Fibroblast of the aortic adventitia (primary cell): ENCODE measurements around the gene LYPLA2. TPM values are rescaled to one million over a fixed set of nuclear protein-coding genes. Genes with fewer than 3 reads are reported as not detected.

Experiments used
- DNase-seq: peaks from one replicate; pipeline ENCODE4 v3.0.0-alpha.2; 2010; ENCODE audit warnings: low read depth
- H3K4me3 ChIP-seq: 2 replicates; pipeline ENCODE4 v1.5.1; 2011; ENCODE audit warnings: low read depth, mild to moderate bottlenecking, control low read depth, low read length, moderate library complexity
- CTCF ChIP-seq: IDR thresholded peaks from 2 replicates; pipeline ENCODE4 v1.5.1; 2011; ENCODE audit warnings: mild to moderate bottlenecking, low read length, control low read depth, inconsistent platforms; ENCODE audit not compliant: insufficient read depth
- total RNA-seq: library from RNA; depleted of rRNA; stranded (reverse); fragments of >200 nt; gene quantifications from 2 replicates; pipeline ENCODE4 v1.2.3, GENCODE V29; 2012; ENCODE audit warnings: low replicate concordance

LYPLA2 gene
- total RNA-seq, 1 donor, result 39.9 TPM

GRCh38 chr1:23836037-23836436 lies 45.1 kb downstream of the LYPLA2 start:
- DNase-seq, result no peak
- TF ChIP-seq CTCF, result no peak
- H3K4me3 ChIP-seq, result no peak overlapping the region

DNA sequence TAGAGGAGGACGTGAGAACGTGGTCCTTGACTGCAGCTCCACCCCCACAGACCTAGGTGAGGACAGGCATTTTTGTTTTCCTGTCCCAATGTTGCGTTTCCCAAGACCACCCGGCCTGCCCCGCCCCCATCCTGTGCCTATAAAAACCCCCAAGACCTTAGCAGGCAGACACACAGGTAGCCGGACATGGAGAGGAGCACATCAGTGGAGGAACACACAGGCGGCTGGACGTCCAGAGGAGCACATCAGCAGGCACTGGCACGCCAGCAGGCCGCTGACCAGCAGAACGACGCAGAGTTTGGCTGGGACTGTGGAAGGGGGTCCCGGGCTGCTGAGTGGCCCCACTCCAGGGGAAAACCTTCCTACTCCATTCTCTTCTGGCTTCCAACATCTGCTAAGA lies 47.0 kb downstream of the LYPLA2 start:
- TF ChIP-seq CTCF, result no peak
- H3K4me3 ChIP-seq, result no peak overlapping the region
- no peak for DNase-seq

DNA sequence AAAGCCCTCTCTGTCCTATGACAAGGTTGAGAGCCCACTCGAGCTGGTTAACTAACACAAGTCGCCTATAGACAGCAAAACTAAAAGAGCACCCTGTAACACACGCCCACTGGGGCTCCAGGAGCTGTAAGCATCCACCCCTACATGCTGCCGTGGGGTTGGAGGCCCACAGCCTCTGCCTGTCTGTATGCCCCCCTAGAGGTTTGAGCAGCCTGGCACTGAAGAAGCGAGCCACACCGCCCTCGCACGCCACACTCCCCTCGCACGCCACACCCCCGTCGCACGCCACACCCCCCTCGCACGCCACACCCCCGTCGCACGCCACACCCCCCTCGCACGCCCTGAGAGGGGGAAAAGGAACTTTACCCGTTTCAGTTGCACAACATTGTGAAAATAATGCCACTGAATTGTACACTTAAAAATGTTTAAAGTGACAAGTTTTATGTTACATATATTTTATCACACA lies 47.5 kb downstream of the LYPLA2 start:
- no peak for TF ChIP-seq CTCF
- peak; percentile 37 for DNase-seq
- peak overlapping the region; percentile 57 for H3K4me3 ChIP-seq

DNA sequence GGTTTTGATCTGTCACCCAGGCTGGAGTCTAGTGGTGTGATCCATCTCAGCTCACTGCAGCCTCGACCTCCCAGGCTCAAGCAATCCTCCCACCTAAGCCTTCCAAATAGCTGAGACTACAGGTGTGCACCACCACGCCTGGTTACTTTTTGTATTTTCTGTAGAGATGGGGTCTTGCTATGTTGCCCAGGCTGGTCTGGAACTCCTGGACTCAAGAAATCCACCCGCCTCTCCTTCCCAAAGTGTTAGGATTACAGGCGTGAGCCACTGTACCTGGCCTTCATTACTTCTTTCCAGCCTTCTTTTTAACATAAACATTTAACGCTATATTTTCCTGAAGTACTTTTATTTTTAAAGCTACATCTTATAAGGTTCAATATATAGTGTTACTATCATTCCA lies 52.7 kb downstream of the LYPLA2 start:
- DNase-seq, result no peak

More for the DNA sequence above, 52.7 kb downstream of the LYPLA2 start:
- TF ChIP-seq CTCF, result no peak
- no peak overlapping the region for H3K4me3 ChIP-seq

Other genes with a start within 250 kb of the LYPLA2 start
- 51.8 and 673 TPM in 2 replicates for gene ID3, start 231.6 kb upstream of the LYPLA2 start, total RNA-seq
- 442 and 1,073 TPM in 2 replicates for gene RPL11, start 99.3 kb upstream of the LYPLA2 start, total RNA-seq
- gene ELOA, start 47.7 kb upstream of the LYPLA2 start, total RNA-seq, result 33.4 and 41.9 TPM in 2 replicates
- 43.8 and 50.0 TPM in 2 replicates for gene PITHD1, start 12.7 kb upstream of the LYPLA2 start, total RNA-seq
- gene GALE, start 9.6 kb downstream of the LYPLA2 start, total RNA-seq, result 5.0 and 16.7 TPM in 2 replicates
- 28.4 and 38.1 TPM in 2 replicates for gene HMGCL, start 34.3 kb downstream of the LYPLA2 start, total RNA-seq
- gene FUCA1, start 77.1 kb downstream of the LYPLA2 start, total RNA-seq, result 3.8 and 5.9 TPM in 2 replicates
- under 0.01 TPM in 1 of 2 replicates, not detected in the other for gene CNR2, start 122.2 kb downstream of the LYPLA2 start, total RNA-seq
- gene PNRC2, start 168.7 kb downstream of the LYPLA2 start, total RNA-seq, result 133 and 134 TPM in 2 replicates
- 86.4 and 127 TPM in 2 replicates for gene SRSF10, start 189.2 kb downstream of the LYPLA2 start, total RNA-seq